Body of pancreas (tissue), 4 donors: ENCODE results near the gene CERT1.

ENCODE experiments used
- CTCF ChIP-seq, 7 experiments: fragments of 450-650 bp in 4 of 7; fragments of 200-600 bp in 3 of 7; sonication (generic) in 3 of 7; IDR thresholded peaks; one replicate each; pipeline ENCODE4 v1.5.1; 2016 to 2019; ENCODE audit warnings: antibody characterized with exemption in 7 of 7
- POLR2A ChIP-seq, 3 donors: fragments of 450-650 bp; IDR thresholded peaks; one replicate each; pipeline ENCODE4 v1.6.1; 2016; ENCODE audit warnings: antibody characterized with exemption in 3 of 3, mild to moderate bottlenecking in 2 of 3

- TF ChIP-seq CTCF (IDR thresholded peaks at IDR 0.05) = no peak
- TF ChIP-seq POLR2A (IDR thresholded peaks at IDR 0.05) = no peak
Measured at GRCh38 chr5:75496026-75496425, 15.4 kb downstream of the CERT1 start.
